Activated CD4-positive, alpha-beta T cell treated with anti-CD3 and anti-CD28 coated beads for 36 hours (primary cell): ENCODE results near the gene RNF145. TPM values are rescaled to one million over a fixed set of nuclear protein-coding genes. Genes with fewer than 3 reads are reported as not detected.

ENCODE experiments used
- ATAC-seq: fragments of 200-7000 bp; cut with Tn5 transposase; one replicate; pipeline ENCODE4 v1.10.0; 2021; ENCODE audit warnings: mild to moderate bottlenecking, moderate library complexity
- CTCF ChIA-PET: fragments of 350-600 bp; sonication (Branson Sonifier 250); formaldehyde crosslinking; loops from one replicate; lab custom pipeline; 2021; ENCODE audit warnings: antibody characterized with exemption; lab: Charles Lee
- POLR2A ChIA-PET: fragments of 350-600 bp; sonication (Branson Sonifier 250); formaldehyde crosslinking; loops from one replicate; lab custom pipeline; 2021; ENCODE audit warnings: antibody characterized with exemption, inconsistent platforms; lab: Charles Lee
- DNase-seq: peaks from one replicate; pipeline ENCODE4 v3.0.0-alpha.2; 2020
- H3K27ac Mint-ChIP-seq: one replicate; pipeline ENCODE4 v1.8.0; 2021; ENCODE audit warnings: mixed read lengths
- H3K27me3 Mint-ChIP-seq: one replicate; pipeline ENCODE4 v1.8.0; 2021; ENCODE audit warnings: mixed read lengths
- H3K36me3 Mint-ChIP-seq: one replicate; pipeline ENCODE4 v1.8.0; 2021; ENCODE audit warnings: low read depth, mixed read lengths
- H3K4me1 Mint-ChIP-seq: one replicate; pipeline ENCODE4 v1.8.0; 2021; ENCODE audit warnings: mixed read lengths
- H3K4me3 Mint-ChIP-seq: one replicate; pipeline ENCODE4 v1.8.0; 2021; ENCODE audit warnings: mild to moderate bottlenecking, moderate library complexity, mixed read lengths
- H3K9me3 Mint-ChIP-seq: one replicate; pipeline ENCODE4 v1.8.0; 2021; ENCODE audit warnings: low read depth, mixed read lengths
- intact Hi-C, 2 experiments: fragments of 100-400 bp; cut with DNase I in 1 of 2; cut with micrococcal nuclease in 1 of 2; formaldehyde crosslinking; loops; one replicate each; pipeline versions ENCODE4 v1.14.2 to v1.15.1; 2022 to 2024; cut with DNase I, micrococcal nuclease
- total RNA-seq, 2 experiments: library from RNA; stranded (reverse); gene quantifications; one replicate each; pipeline ENCODE4 v1.2.3, GENCODE V29; 2021

Gene RNF145
- total RNA-seq, 2 experiments from 2014 or later, result 81.9 to 87.5 TPM

DNA sequence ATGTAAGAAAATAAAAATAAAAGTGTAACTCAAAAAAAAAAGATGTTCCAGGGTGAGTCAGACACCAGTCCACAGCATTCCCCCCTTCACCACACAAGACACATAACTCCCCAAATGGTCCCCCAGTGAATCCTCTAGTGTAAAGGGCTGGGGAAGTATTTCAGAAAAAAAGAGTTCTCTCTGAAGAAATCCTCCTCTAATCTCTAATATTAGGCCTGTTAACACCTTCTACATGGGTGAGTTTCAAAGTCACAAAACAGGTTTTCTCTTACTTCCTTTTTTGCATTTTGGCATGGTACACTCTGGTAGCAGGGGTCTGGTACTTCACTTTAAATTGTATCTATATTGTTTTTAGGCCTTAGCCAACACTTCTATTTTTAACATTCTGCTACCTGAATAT, 28.2 kb downstream of the RNF145 start:
- intact Hi-C loops, result no loop called here
- Mint-ChIP-seq H3K4me3 (peak overlapping the region; percentile 9), H3K9me3 (no peaks in the 10 kb centered on the region), H3K27me3 (no peaks in the 10 kb centered on the region), H3K27ac (peak overlapping the region; percentile 82), H3K4me1 (peaks cover 86% of the 10 kb centered on the region), H3K36me3 (peaks cover 52% of the 10 kb centered on the region)
- no peak for DNase-seq
- POLR2A ChIA-PET, result no interaction called here
- CTCF ChIA-PET, result interaction anchor here (0.8 kb wide), 1 partner anchor 24 kb away, joined by 3 read pairs; no protein-coding TSS in a partner anchor
- ATAC-seq, result no peak

DNA sequence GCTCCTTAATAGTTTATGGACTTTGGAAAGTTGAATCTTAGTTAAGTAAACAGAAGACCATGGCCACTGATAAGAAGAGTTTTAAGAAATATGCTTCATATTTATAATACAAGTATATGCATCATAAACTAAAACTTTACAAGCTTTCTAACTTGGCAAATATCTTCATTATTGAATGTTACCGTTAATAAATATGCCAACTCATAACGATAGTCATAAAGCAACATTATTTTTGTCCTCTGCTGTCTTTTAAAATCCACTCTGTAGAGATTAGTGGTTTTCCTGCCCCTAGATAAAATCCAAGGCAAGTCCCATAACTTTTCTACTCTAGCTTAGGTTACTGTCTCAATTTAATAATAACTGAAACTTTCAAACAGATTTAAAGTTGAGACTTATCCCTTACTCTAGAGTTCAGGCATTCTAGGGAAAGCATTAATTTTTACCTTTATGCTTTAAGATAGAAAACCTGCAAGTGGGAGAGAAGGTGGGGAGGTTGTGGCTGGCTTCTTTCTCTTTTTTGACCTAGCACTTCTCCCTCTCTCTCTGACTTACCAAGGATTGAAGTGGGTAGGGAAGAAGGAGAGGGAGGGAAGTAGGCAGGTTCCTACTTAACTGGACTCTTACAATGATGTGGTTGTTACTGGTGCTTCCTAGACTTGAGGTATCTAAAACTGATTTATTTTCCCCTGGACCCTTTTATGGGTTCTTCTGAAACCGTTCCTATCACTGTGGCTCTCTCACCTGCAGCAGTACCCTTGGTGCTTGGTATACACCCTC, 29.6 kb downstream of the RNF145 start:
- Mint-ChIP-seq H3K9me3 (no peaks in the 10 kb centered on the region), H3K27ac (peak overlapping the region; percentile 91), H3K4me3 (peak overlapping the region; percentile 46), H3K4me1 (peaks cover 86% of the 10 kb centered on the region), H3K27me3 (no peaks in the 10 kb centered on the region), H3K36me3 (peaks cover 55% of the 10 kb centered on the region)
- ATAC-seq (no peak), DNase-seq (no peak)
- ChIA-PET POLR2A (interaction anchor here (0.9 kb wide), 1 partner anchor 16 kb away, joined by 3 read pairs; no protein-coding TSS in a partner anchor), CTCF (interaction anchor here (0.6 to 2.7 kb wide), 5 partner anchors 16 to 27 kb away, joined by 3 to 11 read pairs (median 4); no protein-coding TSS in a partner anchor)
- intact Hi-C loops, result loop anchor here (1.0 to 10.0 kb wide), 10 partner anchors 16 to 1325 kb away; partner anchors contain the start of genes UBLCP1 (in 2 of the 2), CLINT1 (in 1 of the 2) and RNF145 (in 1 of the 2)

DNA sequence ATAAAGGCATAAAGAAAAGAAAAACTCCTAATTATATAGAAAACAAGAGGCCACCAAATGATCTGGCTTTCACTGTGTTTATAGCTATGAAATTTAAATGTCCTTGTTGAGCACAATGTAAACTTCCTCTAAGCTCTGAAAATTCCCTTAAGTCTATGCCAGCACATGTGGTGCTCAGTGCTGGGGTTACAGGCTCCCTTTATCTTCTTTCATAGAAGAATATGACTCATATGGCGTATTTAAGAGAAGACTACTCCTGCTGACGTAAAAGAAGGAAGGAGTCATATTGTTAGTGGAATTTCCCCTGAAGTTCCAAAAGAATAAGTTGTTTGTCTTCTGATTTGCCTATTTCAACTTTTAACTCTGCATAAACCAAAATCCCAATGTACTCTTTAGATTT, 30.4 kb downstream of the RNF145 start:
- peaks cover 87% of the 10 kb centered on the region for H3K4me1 Mint-ChIP-seq
- ChIA-PET POLR2A (interaction anchor here (0.5 to 0.9 kb wide), 3 partner anchors 15 to 29 kb away, joined by 3 to 7 read pairs (median 3); no protein-coding TSS in a partner anchor), CTCF (interaction anchor here (0.6 to 2.7 kb wide), 6 partner anchors 15 to 28 kb away, joined by 3 to 11 read pairs (median 4); no protein-coding TSS in a partner anchor)
- H3K27ac Mint-ChIP-seq, result peak overlapping the region; percentile 91
- no peaks in the 10 kb centered on the region for H3K27me3 Mint-ChIP-seq
- ATAC-seq (peak; percentile 92), DNase-seq (peak; percentile 55)
- no peaks in the 10 kb centered on the region for H3K9me3 Mint-ChIP-seq
- H3K4me3 Mint-ChIP-seq, result peak overlapping the region; percentile 46
- peaks cover 54% of the 10 kb centered on the region for H3K36me3 Mint-ChIP-seq
- intact Hi-C loops, result loop anchor here (1.0 to 10.0 kb wide), 10 partner anchors 16 to 1324 kb away; partner anchors contain the start of genes UBLCP1 (in 2 of the 2), CLINT1 (in 1 of the 2) and RNF145 (in 1 of the 2)

DNA sequence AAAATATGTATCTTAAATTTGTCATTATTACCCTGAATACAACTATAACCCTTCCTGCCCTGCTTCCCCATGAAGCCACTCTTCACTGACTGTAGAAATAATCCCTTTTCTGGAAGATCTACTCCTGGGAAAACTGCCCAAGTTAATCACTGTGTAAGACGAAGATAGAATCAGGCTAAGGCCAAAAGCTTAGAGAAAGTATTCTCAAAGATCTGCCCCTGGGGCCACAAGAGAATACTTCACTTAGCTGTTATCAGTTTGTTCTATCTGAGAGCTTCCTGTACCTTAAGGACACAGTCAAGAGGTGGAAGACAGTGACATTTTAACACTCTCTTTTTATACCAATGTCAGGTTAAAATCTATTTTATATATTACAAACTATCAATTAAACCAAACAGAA, 33.8 kb downstream of the RNF145 start:
- Mint-ChIP-seq H3K4me3 (no peak overlapping the region), H3K4me1 (peaks cover 77% of the 10 kb centered on the region), H3K27ac (peak overlapping the region; percentile 74), H3K36me3 (peaks cover 59% of the 10 kb centered on the region), H3K9me3 (no peaks in the 10 kb centered on the region), H3K27me3 (no peaks in the 10 kb centered on the region)
- ChIA-PET POLR2A (no interaction called here), CTCF (interaction anchor here (0.9 to 1.5 kb wide), 2 partner anchors 18 to 32 kb away, joined by 3 to 5 read pairs; no protein-coding TSS in a partner anchor)
- intact Hi-C loops, result loop anchor here (5.0 to 10.0 kb wide), 4 partner anchors 87 to 1321 kb away; partner anchors contain the start of genes CLINT1 (in 1 of the 2) and UBLCP1 (in 1 of the 2)
- DNase-seq, result no peak
- ATAC-seq, result no peak

DNA sequence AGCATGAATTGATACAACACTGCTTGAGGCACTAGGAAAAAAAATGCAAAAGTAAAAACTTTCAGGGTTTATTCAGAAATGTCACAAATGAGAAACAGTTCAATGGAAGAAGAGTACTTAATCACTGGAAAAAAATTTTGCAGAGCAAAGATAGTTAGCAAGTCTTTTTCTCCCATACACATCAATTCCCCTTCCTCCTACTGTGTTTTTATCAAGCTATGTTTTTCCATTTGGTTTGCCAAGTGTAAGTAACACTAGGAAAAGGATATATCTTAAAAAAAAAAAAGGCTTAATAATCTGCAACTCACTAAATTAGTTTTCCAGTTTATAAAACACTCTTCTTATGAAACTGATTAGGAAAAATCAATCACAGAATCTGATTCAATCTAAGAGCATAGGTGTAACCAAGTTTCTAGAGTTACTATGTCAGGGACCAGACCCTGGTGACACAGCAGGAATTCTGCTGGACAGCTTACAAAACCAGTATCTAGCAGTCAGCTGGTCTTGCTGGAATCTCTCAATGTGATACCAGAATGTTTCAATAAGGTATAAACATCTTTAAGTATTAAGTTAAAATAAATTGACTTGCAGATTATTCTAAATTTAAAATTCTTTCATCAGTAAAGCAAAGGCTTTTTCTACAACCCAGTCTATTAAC, 34.7 kb downstream of the RNF145 start:
- POLR2A ChIA-PET, result no interaction called here
- CTCF ChIA-PET, result interaction anchor here (0.9 kb wide), 2 partner anchors 11 to 33 kb away, joined by 3 read pairs; no protein-coding TSS in a partner anchor
- no peaks in the 10 kb centered on the region for H3K27me3 Mint-ChIP-seq
- DNase-seq, result no peak
- peak overlapping the region; percentile 76 for H3K27ac Mint-ChIP-seq
- intact Hi-C loops, result loop anchor here (5.0 to 10.0 kb wide), 4 partner anchors 88 to 1320 kb away; partner anchors contain the start of genes CLINT1 (in 1 of the 2) and UBLCP1 (in 1 of the 2)
- peaks cover 55% of the 10 kb centered on the region for H3K36me3 Mint-ChIP-seq
- no peak overlapping the region for H3K4me3 Mint-ChIP-seq
- peaks cover 75% of the 10 kb centered on the region for H3K4me1 Mint-ChIP-seq
- ATAC-seq, result no peak
- no peaks in the 10 kb centered on the region for H3K9me3 Mint-ChIP-seq

DNA sequence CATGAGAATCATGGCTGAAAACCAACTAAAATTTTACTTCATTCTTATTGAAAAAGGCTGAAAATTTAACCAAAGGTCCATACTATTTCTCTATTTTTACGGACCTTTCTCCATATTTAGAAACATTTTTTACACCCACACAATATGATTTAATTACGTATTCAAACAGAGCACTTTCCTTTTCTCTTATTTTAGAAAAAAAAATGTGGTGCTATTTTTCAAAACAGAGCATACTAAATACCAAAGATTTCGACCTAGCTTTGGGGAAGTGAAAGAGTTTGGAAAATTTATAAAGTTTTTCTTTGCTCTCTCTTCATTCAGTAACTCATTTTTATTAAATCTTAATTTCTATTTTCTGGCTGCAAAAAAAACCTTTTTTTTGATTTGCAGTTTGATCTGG, 38.1 kb downstream of the RNF145 start:
- Mint-ChIP-seq H3K4me1 (peaks cover 50% of the 10 kb centered on the region), H3K27me3 (no peaks in the 10 kb centered on the region), H3K36me3 (peaks cover 43% of the 10 kb centered on the region), H3K4me3 (no peak overlapping the region), H3K27ac (no peak overlapping the region), H3K9me3 (no peaks in the 10 kb centered on the region)
- intact Hi-C loops, result loop anchor here in 1 of 2 experiments (10.0 kb wide), 2 partner anchors 604 to 1316 kb away; partner anchors contain the start of gene CLINT1
- CTCF ChIA-PET, result interaction anchor here (0.7 to 1.9 kb wide), 4 partner anchors 14 to 87 kb away, joined by 3 to 6 read pairs (median 4); no protein-coding TSS in a partner anchor
- DNase-seq (no peak), ATAC-seq (no peak)
- POLR2A ChIA-PET, result no interaction called here

DNA sequence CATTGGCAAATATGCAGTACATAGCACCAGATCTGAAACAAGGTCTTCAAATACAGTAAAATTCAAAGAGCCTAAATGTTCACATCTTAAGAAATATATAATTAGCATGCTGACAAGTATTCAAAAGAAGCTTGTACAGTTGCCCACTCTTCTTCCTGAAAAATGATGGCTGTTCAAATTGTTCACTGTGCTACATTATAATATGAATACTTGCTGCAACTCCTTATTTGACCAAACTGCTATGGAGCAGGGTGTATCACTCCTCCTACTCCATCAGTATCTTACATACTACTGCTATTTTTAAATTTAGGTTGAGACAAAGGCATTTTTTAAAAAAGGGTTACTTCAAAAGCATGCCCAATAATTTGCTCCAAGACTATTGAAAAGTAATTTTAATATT, 39.3 kb downstream of the RNF145 start:
- POLR2A ChIA-PET, result interaction anchor here (0.6 kb wide), 1 partner anchor 10 kb away, joined by 3 read pairs; no protein-coding TSS in a partner anchor

DNA sequence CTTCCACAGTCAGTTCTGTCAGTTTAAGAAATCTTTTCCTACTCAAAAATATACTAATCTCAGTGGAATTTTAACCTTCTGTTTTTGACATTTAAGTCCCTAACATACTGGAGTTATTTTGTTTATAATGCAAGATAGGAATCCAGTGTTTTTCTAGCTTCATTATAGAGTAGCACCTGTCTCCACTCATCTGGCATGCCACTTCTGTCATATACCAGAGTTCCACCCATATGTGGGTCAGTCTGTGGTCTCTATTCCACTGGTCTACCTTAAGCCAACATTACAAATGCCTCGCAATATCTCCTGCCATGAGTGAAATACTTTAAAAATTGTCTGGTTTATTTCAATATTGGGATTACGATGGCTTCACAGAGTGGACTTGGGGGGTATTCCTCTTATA, 42.9 kb downstream of the RNF145 start:
- Mint-ChIP-seq H3K9me3 (no peaks in the 10 kb centered on the region), H3K4me1 (peaks cover 42% of the 10 kb centered on the region), H3K27me3 (no peaks in the 10 kb centered on the region), H3K27ac (no peak overlapping the region), H3K36me3 (peaks cover 33% of the 10 kb centered on the region), H3K4me3 (no peak overlapping the region)
- ChIA-PET POLR2A (no interaction called here), CTCF (interaction anchor here (0.9 kb wide), 1 partner anchor 9 kb away, joined by 5 read pairs; no protein-coding TSS in a partner anchor)
- DNase-seq (no peak), ATAC-seq (no peak)
- intact Hi-C loops, result loop anchor here in 1 of 2 experiments (10.0 kb wide), 1 partner anchor 248 kb away; no protein-coding TSS in a partner anchor

More for the DNA sequence above, 39.3 kb downstream of the RNF145 start:
- ATAC-seq, result no peak
- Mint-ChIP-seq H3K4me3 (no peak overlapping the region), H3K4me1 (peaks cover 44% of the 10 kb centered on the region), H3K36me3 (peaks cover 39% of the 10 kb centered on the region), H3K27ac (no peak overlapping the region), H3K27me3 (no peaks in the 10 kb centered on the region), H3K9me3 (no peaks in the 10 kb centered on the region)
- no peak for DNase-seq
- CTCF ChIA-PET, result interaction anchor here (1.9 kb wide), 1 partner anchor 13 kb away, joined by 6 read pairs; no protein-coding TSS in a partner anchor
- intact Hi-C loops, result loop anchor here in 1 of 2 experiments (10.0 kb wide), 2 partner anchors 605 to 1315 kb away; partner anchors contain the start of gene CLINT1

DNA sequence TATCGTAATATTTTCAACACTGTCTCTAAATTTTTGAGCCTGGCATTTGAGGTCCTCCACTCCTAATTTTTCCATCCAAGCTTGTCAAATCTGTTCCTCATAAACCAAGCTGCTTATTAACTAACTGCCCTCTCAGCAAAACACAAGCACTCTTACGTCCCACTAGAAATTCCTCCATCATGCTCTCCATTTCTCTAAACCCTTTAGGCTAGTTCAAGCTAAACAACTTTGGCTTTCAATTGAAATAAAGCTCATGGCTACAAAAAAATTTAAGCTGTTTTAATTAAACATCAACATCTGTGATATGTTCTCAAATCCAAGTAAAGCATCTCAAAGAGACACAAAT, 45.7 kb downstream of the RNF145 start:
- H3K4me3 Mint-ChIP-seq, result no peak overlapping the region
- H3K4me1 Mint-ChIP-seq, result peaks cover 46% of the 10 kb centered on the region
- ChIA-PET POLR2A (interaction anchor here (0.8 to 1.0 kb wide), 2 partner anchors 15 to 44 kb away, joined by 3 read pairs; no protein-coding TSS in a partner anchor), CTCF (interaction anchor here (0.5 to 1.8 kb wide), 14 partner anchors 9 to 1182 kb away, joined by 3 to 5 read pairs (median 4); no protein-coding TSS in a partner anchor)
- DNase-seq (no peak), ATAC-seq (no peak)
- H3K36me3 Mint-ChIP-seq, result peaks cover 47% of the 10 kb centered on the region
- H3K27me3 Mint-ChIP-seq, result no peaks in the 10 kb centered on the region
- H3K27ac Mint-ChIP-seq, result peak overlapping the region; percentile 82
- intact Hi-C loops, result loop anchor here (1.0 to 10.0 kb wide), 7 partner anchors 15 to 293 kb away; no protein-coding TSS in a partner anchor
- H3K9me3 Mint-ChIP-seq, result no peaks in the 10 kb centered on the region

DNA sequence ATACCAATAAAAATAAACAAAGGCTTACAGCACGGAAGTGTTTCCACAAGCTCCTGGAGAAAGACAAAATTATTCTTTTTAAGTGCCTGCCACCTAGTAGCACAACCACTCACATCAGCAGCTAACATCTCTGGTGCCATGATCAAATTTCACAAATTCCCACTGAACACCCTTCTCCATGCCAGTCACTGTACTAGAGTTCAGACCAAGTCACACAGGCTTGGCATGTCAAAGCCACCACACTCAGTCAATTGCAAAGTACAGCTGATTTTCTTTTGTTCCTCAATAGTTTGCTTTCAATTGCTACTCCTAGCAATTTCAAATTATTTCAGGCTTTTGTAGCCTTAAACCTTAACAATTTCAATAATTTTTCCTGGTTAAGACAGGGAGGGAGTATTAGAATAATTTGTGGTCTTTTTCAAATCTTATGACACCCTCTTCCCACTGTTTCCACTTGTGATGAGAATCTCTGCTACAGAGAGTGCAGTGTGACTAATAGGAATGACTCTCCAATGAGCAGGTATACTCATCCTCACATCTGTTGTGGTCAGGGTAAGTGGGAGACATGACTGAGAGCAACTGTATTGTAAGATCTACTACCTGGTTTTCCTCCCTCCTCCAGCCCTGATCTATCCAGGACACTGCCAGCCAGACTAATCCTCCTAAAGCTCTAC, 46.2 kb downstream of the RNF145 start:
- H3K27me3 Mint-ChIP-seq, result no peaks in the 10 kb centered on the region
- intact Hi-C loops, result loop anchor here (1.0 to 10.0 kb wide), 7 partner anchors 16 to 294 kb away; no protein-coding TSS in a partner anchor
- DNase-seq (peak; percentile 38), ATAC-seq (peak; percentile 96)
- CTCF ChIA-PET, result interaction anchor here (0.7 to 1.8 kb wide), 12 partner anchors 10 to 1183 kb away, joined by 3 to 5 read pairs (median 4); no protein-coding TSS in a partner anchor
- H3K4me3 Mint-ChIP-seq, result no peak overlapping the region
- POLR2A ChIA-PET, result interaction anchor here (0.8 kb wide), 1 partner anchor 44 kb away, joined by 3 read pairs; no protein-coding TSS in a partner anchor
- peaks cover 51% of the 10 kb centered on the region for H3K36me3 Mint-ChIP-seq
- peaks cover 48% of the 10 kb centered on the region for H3K4me1 Mint-ChIP-seq
- H3K9me3 Mint-ChIP-seq, result no peaks in the 10 kb centered on the region
- H3K27ac Mint-ChIP-seq, result peak overlapping the region; percentile 82
